GM12878 (cell line): Measurements from ENCODE around the gene ST3GAL5. TPM values are rescaled to one million over a fixed set of nuclear protein-coding genes. Genes with fewer than 3 reads are reported as not detected.

Experiments used
- ATF3 ChIP-seq: IDR thresholded peaks from 2 replicates; pipeline ENCODE4 v1.6.1; 2011; ENCODE audit warnings: low read depth, mild to moderate bottlenecking, low read length, moderate library complexity, borderline replicate concordance; ENCODE audit errors: extremely low read depth
- CBFB ChIP-seq: IDR thresholded peaks from 2 replicates; pipeline ENCODE4 v1.6.1; 2016; ENCODE audit warnings: antibody characterized with exemption, low read depth
- EED ChIP-seq: sonication (generic); IDR thresholded peaks from 2 replicates; pipeline ENCODE4 v1.6.1; 2016; ENCODE audit warnings: antibody characterized with exemption, low read depth
- GATAD2B ChIP-seq: fragments of 450-650 bp; conservative IDR thresholded peaks from 2 replicates; pipeline ENCODE4 v1.6.1; 2017; ENCODE audit warnings: low read depth, mild to moderate bottlenecking, moderate library complexity
- KAT2A ChIP-seq: conservative IDR thresholded peaks from 2 replicates; pipeline ENCODE4 v1.6.1; 2011; ENCODE audit warnings: low read depth, low read length; ENCODE audit not compliant: control insufficient read depth
- KDM1A ChIP-seq: fragments of 200-600 bp; sonication (generic); IDR thresholded peaks from 2 replicates; pipeline ENCODE4 v1.6.1; 2016; ENCODE audit warnings: borderline replicate concordance
- KLF5 ChIP-seq: fragments of 450-650 bp; IDR thresholded peaks from 2 replicates; pipeline ENCODE4 v1.6.1; 2014; ENCODE audit warnings: mild to moderate bottlenecking; ENCODE audit not compliant: partially characterized antibody
- MAX ChIP-seq: IDR thresholded peaks from 2 replicates; pipeline ENCODE4 v1.6.1; 2012; ENCODE audit warnings: low read depth, low read length, improper control_type of control experiment
- MXI1 ChIP-seq: fragments of 150-350 bp; IDR thresholded peaks from 2 replicates; pipeline ENCODE4 v1.6.1; 2011; ENCODE audit warnings: low read depth, mild to moderate bottlenecking, inconsistent platforms, low read length, improper control_type of control experiment
- NFIC ChIP-seq: IDR thresholded peaks from 2 replicates; pipeline ENCODE4 v1.6.1; 2012; ENCODE audit warnings: low read depth, mild to moderate bottlenecking, inconsistent platforms, low read length, moderate library complexity
- POLR2A ChIP-seq: IDR thresholded peaks from 2 replicates; pipeline ENCODE4 v1.6.1; 2011; ENCODE audit warnings: low read depth, mild to moderate bottlenecking, low read length
- RELA ChIP-seq: fragments of 450-650 bp; IDR thresholded peaks from 2 replicates; pipeline ENCODE4 v1.8.0; 2014; ENCODE audit warnings: borderline replicate concordance; ENCODE audit not compliant: partially characterized antibody
- REST ChIP-seq: IDR thresholded peaks from 2 replicates; pipeline ENCODE4 v1.6.1; 2012; ENCODE audit warnings: mild to moderate bottlenecking, low read depth, low read length
- RUNX3 ChIP-seq: IDR thresholded peaks from 2 replicates; pipeline ENCODE4 v1.6.1; 2012; ENCODE audit warnings: low read length, inconsistent platforms
- SRF ChIP-seq, 2 experiments: IDR thresholded peaks; 2 replicates each; pipeline ENCODE4 v1.6.1; 2011; ENCODE audit warnings: low read depth in 2 of 2, low read length in 2 of 2, mild to moderate bottlenecking in 1 of 2, moderate library complexity in 1 of 2
- SUPT20H ChIP-seq: IDR thresholded peaks from 2 replicates; pipeline ENCODE4 v1.6.1; 2011; ENCODE audit warnings: low read depth, mild to moderate bottlenecking, low read length, moderate library complexity, borderline replicate concordance; ENCODE audit not compliant: control insufficient read depth
- TBL1XR1 ChIP-seq: IDR thresholded peaks from 2 replicates; pipeline ENCODE4 v1.6.1; 2012; ENCODE audit warnings: low read depth, low read length, improper control_type of control experiment
- ZNF384 ChIP-seq: IDR thresholded peaks from 2 replicates; pipeline ENCODE4 v1.6.1; 2012; ENCODE audit warnings: low read depth, mild to moderate bottlenecking, low read length, improper control_type of control experiment, borderline replicate concordance
- ZNF687 ChIP-seq: fragments of 450-650 bp; IDR thresholded peaks from 2 replicates; pipeline ENCODE4 v1.6.1; 2017; ENCODE audit warnings: mild to moderate bottlenecking, moderate library complexity
- ZSCAN29 ChIP-seq: fragments of 450-650 bp; IDR thresholded peaks from 2 replicates; pipeline ENCODE4 v1.6.1; 2017; ENCODE audit warnings: mild to moderate bottlenecking, moderate library complexity
- polyA plus RNA-seq, 11 experiments: library from polyadenylated mRNA; depleted of rRNA in 4 of 11; unstranded in 6 of 11; stranded (reverse) in 5 of 11; fragments of >200 nt; fragmentation: Nextera tagmentation in 4 of 11; fragmentation: Illumina TruSeq in 1 of 11; extraction: Ambion mirVana in 4 of 11; extraction: Trizol in 1 of 11; gene quantifications; 1 replicate in 1 of 11; 2 replicates in 10 of 11; pipeline versions ENCODE4 v1.2.1 to v1.2.3, GENCODE V29; 2011 to 2016; ENCODE audit warnings: inconsistent platforms in 2 of 11, missing spikeins in 2 of 11, low read depth in 1 of 11
- total RNA-seq, 4 experiments: library from RNA; depleted of rRNA in 3 of 4; stranded (reverse); fragments of >200 nt in 3 of 4; fragmentation: Illumina TruSeq in 1 of 4; extraction: Trizol in 1 of 4; gene quantifications; 2 replicates each; pipeline versions ENCODE4 v1.2.1 to v1.2.3, GENCODE V29; 2013 to 2021

ST3GAL5 gene
- total and polyA plus RNA-seq, 10 of the 15 experiments (the other 5 are each of a cell fraction or from before 2014, with no cell fraction given) = 5.2 to 60.9 (median 10.2) TPM

- TF ChIP-seq NFIC = 0 out of 2 replicates have a peak, but pooled peaks have one; percentile 15
- TF ChIP-seq KAT2A = no peak
- TF ChIP-seq SUPT20H = no peak
- TF ChIP-seq REST = no peak
- no peak for TF ChIP-seq RELA
- no peak for TF ChIP-seq CBFB
- no peak for TF ChIP-seq KLF5
- TF ChIP-seq MXI1 = no peak
- TF ChIP-seq ATF3 = no peak
- TF ChIP-seq SRF (IDR thresholded peaks at IDR 0.05; ENCODE audit: low read depth in 2 of 2, low read length in 2 of 2) = no peak
- no peak for TF ChIP-seq GATAD2B
- peak; percentile 36; the same call in 1 of the 2 replicates for TF ChIP-seq RUNX3
- TF ChIP-seq ZNF687 = peak; percentile 39; the same call in 1 of the 2 replicates
- TF ChIP-seq ZNF384 = no peak
- no peak for TF ChIP-seq ZSCAN29
- TF ChIP-seq MAX = no peak
- TF ChIP-seq TBL1XR1 = no peak
- no peak for TF ChIP-seq KDM1A
- no peak for TF ChIP-seq POLR2A
- peak; percentile 40; the same call in 1 of the 2 replicates for TF ChIP-seq EED
Observed at GRCh38 chr2:85847051-85847588, 41.7 kb downstream of the ST3GAL5 start (continued).
